SW 1271 (cell line): Measurements from ENCODE around the gene UBE2V1.
"Not testable (repeated sequence)": the region's sequence is repeated elsewhere in the genome, so short reads cannot be mapped to it uniquely, and the experiment has no call there.

ENCODE experiments used
- DNase-seq, 2 experiments: peaks; one replicate each; lab custom pipeline; 2025; lab: John Stamatoyannopoulos, UW

UBE2V1 gene

GRCh38 chr20:50095476-50096078 lies 17.4 kb downstream of the UBE2V1 start:
- no peak for DNase-seq

GRCh38 chr20:50094522-50094921 lies 18.4 kb downstream of the UBE2V1 start:
- DNase-seq = no peak

- DNase-seq = no peak
Observed at GRCh38 chr20:50093240-50093639, 19.7 kb downstream of the UBE2V1 start.

GRCh38 chr20:50092436-50092835 lies 20.5 kb downstream of the UBE2V1 start:
- DNase-seq = no peak

- DNase-seq = no peak
Observed at GRCh38 chr20:50089787-50090177, 23.2 kb downstream of the UBE2V1 start.

GRCh38 chr20:50089140-50089786 lies 23.7 kb downstream of the UBE2V1 start:
- DNase-seq = no peak

- DNase-seq = no peak
Observed at GRCh38 chr20:50088022-50088421, 24.9 kb downstream of the UBE2V1 start.

GRCh38 chr20:50085481-50086365 lies 27.2 kb downstream of the UBE2V1 start:
- DNase-seq = peak in 1 of 2 experiments; percentile 68

GRCh38 chr20:50085146-50085480 lies 27.8 kb downstream of the UBE2V1 start:
- no peak for DNase-seq

- no peak for DNase-seq
Observed at GRCh38 chr20:50083034-50083433, 29.9 kb downstream of the UBE2V1 start.

- DNase-seq = not testable (repeated sequence)
Observed at GRCh38 chr20:50082056-50082455, 30.9 kb downstream of the UBE2V1 start.

GRCh38 chr20:50077818-50078601 lies 34.9 kb downstream of the UBE2V1 start:
- DNase-seq = no peak

- DNase-seq = no peak
Observed at GRCh38 chr20:50073500-50073899, 39.5 kb downstream of the UBE2V1 start.

- peak; percentile 37 to 77 for DNase-seq
Observed at GRCh38 chr20:50071039-50071888, 41.7 kb downstream of the UBE2V1 start.

- no peak for DNase-seq
Observed at GRCh38 chr20:50070361-50070760, 42.6 kb downstream of the UBE2V1 start.

GRCh38 chr20:50068041-50068651 lies 44.8 kb downstream of the UBE2V1 start:
- no peak for DNase-seq

GRCh38 chr20:50067461-50067860 lies 45.5 kb downstream of the UBE2V1 start:
- DNase-seq = no peak

GRCh38 chr20:50067018-50067417 lies 45.9 kb downstream of the UBE2V1 start:
- no peak for DNase-seq

- no peak for DNase-seq
Observed at GRCh38 chr20:50066161-50066834, 46.7 kb downstream of the UBE2V1 start.

GRCh38 chr20:50065325-50065615 lies 47.7 kb downstream of the UBE2V1 start:
- DNase-seq = no peak
